Activated CD4-positive, alpha-beta T cell treated with anti-CD3 and anti-CD28 coated beads, Interleukin-2, amount 10 ng/mL, durations not matched to agents 7 days and 5 days (primary cell): ENCODE data around the gene RALGAPA2. TPM values are rescaled to one million over a fixed set of nuclear protein-coding genes. Genes with fewer than 3 reads are reported as not detected.

ENCODE experiments used
- CTCF ChIA-PET: fragments of 350-600 bp; sonication (Branson Sonifier 250); formaldehyde crosslinking; loops from one replicate; lab custom pipeline; 2021; ENCODE audit warnings: antibody characterized with exemption; lab: Charles Lee
- POLR2A ChIA-PET: fragments of 350-600 bp; sonication (Branson Sonifier 250); formaldehyde crosslinking; loops from one replicate; lab custom pipeline; 2021; ENCODE audit warnings: antibody characterized with exemption; lab: Charles Lee
- DNase-seq: peaks from one replicate; pipeline ENCODE4 v3.0.0-alpha.2; 2020
- H3K27ac Mint-ChIP-seq: one replicate; pipeline ENCODE4 v1.8.0; 2021; ENCODE audit warnings: mild to moderate bottlenecking, moderate library complexity, mixed read lengths
- H3K27me3 Mint-ChIP-seq: one replicate; pipeline ENCODE4 v1.8.0; 2021; ENCODE audit warnings: mixed read lengths
- H3K36me3 Mint-ChIP-seq: one replicate; pipeline ENCODE4 v1.8.0; 2021; ENCODE audit warnings: low read depth, mixed read lengths
- H3K4me1 Mint-ChIP-seq: one replicate; pipeline ENCODE4 v1.8.0; 2021; ENCODE audit warnings: mixed read lengths
- H3K4me3 Mint-ChIP-seq: one replicate; pipeline ENCODE4 v1.8.0; 2021; ENCODE audit warnings: mild to moderate bottlenecking, moderate library complexity, mixed read lengths
- H3K9me3 Mint-ChIP-seq: one replicate; pipeline ENCODE4 v1.8.0; 2021; ENCODE audit warnings: mixed read lengths
- total RNA-seq, 2 experiments: library from RNA; stranded (reverse); gene quantifications; one replicate each; pipeline ENCODE4 v1.2.3, GENCODE V29; 2021

Gene RALGAPA2
- total RNA-seq, 2 experiments from 2014 or later, result 26.4 to 31.7 TPM

GRCh38 chr20:20407891-20408805, 304.3 kb downstream of the RALGAPA2 start:
- H3K27ac Mint-ChIP-seq, result no peak overlapping the region

GRCh38 chr20:20406306-20406705, 306.1 kb downstream of the RALGAPA2 start:
- ChIA-PET POLR2A (no interaction called here), CTCF (no interaction called here)
- Mint-ChIP-seq H3K27me3 (no peaks in the 10 kb centered on the region), H3K4me1 (peaks cover 1% of the 10 kb centered on the region), H3K9me3 (no peaks in the 10 kb centered on the region), H3K36me3 (no peaks in the 10 kb centered on the region), H3K4me3 (no peak overlapping the region), H3K27ac (no peak overlapping the region)
- DNase-seq, result no peak

More at GRCh38 chr20:20407891-20408805, 304.3 kb downstream of the RALGAPA2 start:
- H3K9me3 Mint-ChIP-seq, result no peaks in the 10 kb centered on the region
- H3K4me1 Mint-ChIP-seq, result peaks cover 1% of the 10 kb centered on the region
- H3K4me3 Mint-ChIP-seq, result no peak overlapping the region
- H3K36me3 Mint-ChIP-seq, result no peaks in the 10 kb centered on the region
- H3K27me3 Mint-ChIP-seq, result no peaks in the 10 kb centered on the region
- ChIA-PET CTCF (no interaction called here), POLR2A (no interaction called here)
- DNase-seq, result no peak

GRCh38 chr20:20405623-20406022, 306.8 kb downstream of the RALGAPA2 start:
- CTCF ChIA-PET, result no interaction called here
- H3K36me3 Mint-ChIP-seq, result no peaks in the 10 kb centered on the region

GRCh38 chr20:20404633-20405032, 307.8 kb downstream of the RALGAPA2 start:
- H3K4me3 Mint-ChIP-seq, result no peak overlapping the region
- no peaks in the 10 kb centered on the region for H3K9me3 Mint-ChIP-seq
- ChIA-PET POLR2A (no interaction called here), CTCF (no interaction called here)
- peaks cover 1% of the 10 kb centered on the region for H3K4me1 Mint-ChIP-seq
- H3K27me3 Mint-ChIP-seq, result no peaks in the 10 kb centered on the region
- H3K36me3 Mint-ChIP-seq, result no peaks in the 10 kb centered on the region
- H3K27ac Mint-ChIP-seq, result no peak overlapping the region
- DNase-seq, result no peak

More at GRCh38 chr20:20405623-20406022, 306.8 kb downstream of the RALGAPA2 start:
- no peak for DNase-seq
- POLR2A ChIA-PET, result no interaction called here
- H3K27me3 Mint-ChIP-seq, result no peaks in the 10 kb centered on the region
- no peak overlapping the region for H3K4me3 Mint-ChIP-seq
- H3K4me1 Mint-ChIP-seq, result peaks cover 1% of the 10 kb centered on the region
- no peak overlapping the region for H3K27ac Mint-ChIP-seq
- H3K9me3 Mint-ChIP-seq, result no peaks in the 10 kb centered on the region

- ChIA-PET POLR2A (no interaction called here), CTCF (no interaction called here)
- no peak overlapping the region for H3K27ac Mint-ChIP-seq
- no peaks in the 10 kb centered on the region for H3K27me3 Mint-ChIP-seq
- DNase-seq, result no peak
- no peaks in the 10 kb centered on the region for H3K9me3 Mint-ChIP-seq
- no peaks in the 10 kb centered on the region for H3K36me3 Mint-ChIP-seq
- peaks cover 1% of the 10 kb centered on the region for H3K4me1 Mint-ChIP-seq
- H3K4me3 Mint-ChIP-seq, result no peak overlapping the region
These were observed 310.5 kb downstream of the RALGAPA2 start for GRCh38 chr20:20401991-20402390.

GRCh38 chr20:20399531-20400500, 312.6 kb downstream of the RALGAPA2 start:
- H3K4me3 Mint-ChIP-seq, result no peak overlapping the region
- H3K9me3 Mint-ChIP-seq, result no peaks in the 10 kb centered on the region
- H3K27ac Mint-ChIP-seq, result no peak overlapping the region
- no peaks in the 10 kb centered on the region for H3K27me3 Mint-ChIP-seq
- H3K36me3 Mint-ChIP-seq, result no peaks in the 10 kb centered on the region
- ChIA-PET POLR2A (no interaction called here), CTCF (no interaction called here)
- peaks cover under 1% of the 10 kb centered on the region for H3K4me1 Mint-ChIP-seq
- DNase-seq, result no peak

- ChIA-PET POLR2A (no interaction called here), CTCF (no interaction called here)
- no peaks in the 10 kb centered on the region for H3K4me1 Mint-ChIP-seq
- no peaks in the 10 kb centered on the region for H3K9me3 Mint-ChIP-seq
- H3K4me3 Mint-ChIP-seq, result no peak overlapping the region
- no peak overlapping the region for H3K27ac Mint-ChIP-seq
- no peaks in the 10 kb centered on the region for H3K36me3 Mint-ChIP-seq
- no peaks in the 10 kb centered on the region for H3K27me3 Mint-ChIP-seq
- DNase-seq, result no peak
These were observed 314.3 kb downstream of the RALGAPA2 start for GRCh38 chr20:20398123-20398522.

GRCh38 chr20:20396794-20397193, 315.6 kb downstream of the RALGAPA2 start:
- ChIA-PET CTCF (no interaction called here), POLR2A (no interaction called here)
- H3K9me3 Mint-ChIP-seq, result no peaks in the 10 kb centered on the region
- H3K4me3 Mint-ChIP-seq, result no peak overlapping the region
- DNase-seq, result no peak
- H3K36me3 Mint-ChIP-seq, result no peaks in the 10 kb centered on the region
- no peaks in the 10 kb centered on the region for H3K4me1 Mint-ChIP-seq
- no peaks in the 10 kb centered on the region for H3K27me3 Mint-ChIP-seq
- H3K27ac Mint-ChIP-seq, result no peak overlapping the region

- no peak for DNase-seq
- Mint-ChIP-seq H3K4me3 (no peak overlapping the region), H3K27me3 (no peaks in the 10 kb centered on the region), H3K27ac (no peak overlapping the region), H3K9me3 (no peaks in the 10 kb centered on the region), H3K36me3 (no peaks in the 10 kb centered on the region), H3K4me1 (no peaks in the 10 kb centered on the region)
- CTCF ChIA-PET, result no interaction called here
- POLR2A ChIA-PET, result no interaction called here
These were observed 316.4 kb downstream of the RALGAPA2 start for GRCh38 chr20:20395903-20396568.

GRCh38 chr20:20395087-20395486, 317.4 kb downstream of the RALGAPA2 start:
- no peak overlapping the region for H3K27ac Mint-ChIP-seq
- H3K27me3 Mint-ChIP-seq, result no peaks in the 10 kb centered on the region
- H3K4me1 Mint-ChIP-seq, result no peaks in the 10 kb centered on the region
- no peaks in the 10 kb centered on the region for H3K36me3 Mint-ChIP-seq
- H3K9me3 Mint-ChIP-seq, result no peaks in the 10 kb centered on the region
- CTCF ChIA-PET, result no interaction called here
- no peak for DNase-seq
- POLR2A ChIA-PET, result no interaction called here
- no peak overlapping the region for H3K4me3 Mint-ChIP-seq

- H3K27ac Mint-ChIP-seq, result peak overlapping the region; percentile 39
- CTCF ChIA-PET, result interaction anchor here (0.6 kb wide), 1 partner anchor 454 kb away, joined by 6 read pairs; no protein-coding TSS in a partner anchor
These were observed 319.0 kb downstream of the RALGAPA2 start for GRCh38 chr20:20393207-20394120.

GRCh38 chr20:20391766-20392165, 320.7 kb downstream of the RALGAPA2 start:
- Mint-ChIP-seq H3K4me3 (no peak overlapping the region), H3K27ac (no peak overlapping the region), H3K4me1 (no peaks in the 10 kb centered on the region), H3K36me3 (no peaks in the 10 kb centered on the region), H3K27me3 (no peaks in the 10 kb centered on the region), H3K9me3 (no peaks in the 10 kb centered on the region)
- ChIA-PET POLR2A (no interaction called here), CTCF (no interaction called here)
- no peak for DNase-seq

More at GRCh38 chr20:20393207-20394120, 319.0 kb downstream of the RALGAPA2 start:
- POLR2A ChIA-PET, result no interaction called here
- H3K36me3 Mint-ChIP-seq, result no peaks in the 10 kb centered on the region
- no peaks in the 10 kb centered on the region for H3K9me3 Mint-ChIP-seq
- no peaks in the 10 kb centered on the region for H3K4me1 Mint-ChIP-seq
- H3K27me3 Mint-ChIP-seq, result no peaks in the 10 kb centered on the region
- no peak overlapping the region for H3K4me3 Mint-ChIP-seq
- DNase-seq, result no peak
